Endothelial cell of umbilical vein (primary cell): Measurements from ENCODE around the gene FBXL12. TPM values are rescaled to one million over a fixed set of nuclear protein-coding genes. Genes with fewer than 3 reads are reported as not detected.

Experiments used
- BruUV-seq: library from RNA; stranded (reverse); fragments of 400-500 nt; replicated peaks from 2 replicates; lab custom pipeline; 2021; lab: Mats Ljungman, UMichigan
- CTCF ChIA-PET: fragments of 300-600, 350-600 bp; sonication (Branson Sonifier 250); formaldehyde crosslinking; loops from one replicate; lab custom pipeline; 2021; ENCODE audit warnings: antibody characterized with exemption, inconsistent platforms; lab: Charles Lee
- POLR2A ChIA-PET: fragments of 300-600, 350-600 bp; sonication (Branson Sonifier 250); formaldehyde crosslinking; loops from one replicate; lab custom pipeline; 2021; ENCODE audit warnings: antibody characterized with exemption, inconsistent platforms; lab: Charles Lee
- DNase-seq: peaks from one replicate; pipeline ENCODE4 v3.0.0-alpha.2; 2011; ENCODE audit warnings: low read depth, low spot score
- FAIRE-seq: peaks from 2 replicates; lab custom pipeline; 2011; peaks lifted over from hg19 to GRCh38; lab: Jason Lieb, UNC
- H2AFZ ChIP-seq: 2 replicates; pipeline ENCODE4 v1.6.0; 2012; ENCODE audit warnings: low read depth, low read length, control low read depth, inconsistent platforms
- H3K27ac ChIP-seq: 2 replicates; pipeline ENCODE4 v1.5.1; 2011; ENCODE audit warnings: low read depth, mild to moderate bottlenecking, control low read depth, low read length, moderate library complexity; ENCODE audit not compliant: insufficient read depth
- H3K27me3 ChIP-seq, 2 experiments: 2 replicates each; pipeline versions ENCODE4 v1.6.0 to v1.6.1; 2011; ENCODE audit warnings: low read length in 2 of 2, mixed read lengths in 1 of 2; ENCODE audit not compliant: control insufficient read depth in 2 of 2, insufficient read depth in 2 of 2
- H3K36me3 ChIP-seq, 2 experiments: 2 replicates in 1 of 2; 3 replicates in 1 of 2; pipeline ENCODE4 v1.5.1; 2011; ENCODE audit warnings: low read length in 2 of 2, mild to moderate bottlenecking in 1 of 2, moderate library complexity in 1 of 2; ENCODE audit not compliant: control insufficient read depth in 2 of 2, insufficient read depth in 2 of 2; ENCODE audit errors: extremely low read depth in 1 of 2
- H3K4me1 ChIP-seq: 3 replicates; pipeline ENCODE4 v1.5.1; 2011; ENCODE audit warnings: mild to moderate bottlenecking, low read length; ENCODE audit not compliant: control insufficient read depth, insufficient read depth; ENCODE audit errors: extremely low read depth
- H3K4me2 ChIP-seq: 2 replicates; pipeline ENCODE4 v1.6.1; 2011; ENCODE audit warnings: low read length, control low read depth, mixed read lengths; ENCODE audit not compliant: insufficient read depth
- H3K4me3 ChIP-seq, 3 experiments: fragments of 200-600 bp in 1 of 3; sonication (generic), shearing (Covaris generic) in 1 of 3; replicated peaks in 1 of 3; 2 replicates each; pipeline ENCODE4 v1.5.1; 2011 to 2016; ENCODE audit warnings: control low read depth in 3 of 3, low read length in 3 of 3, mild to moderate bottlenecking in 2 of 3, inconsistent platforms in 1 of 3, low read depth in 1 of 3, moderate library complexity in 1 of 3; ENCODE audit not compliant: insufficient read depth in 1 of 3
- H3K79me2 ChIP-seq: 2 replicates; pipeline ENCODE4 v1.6.0; 2012; ENCODE audit warnings: low read length, inconsistent platforms; ENCODE audit not compliant: control insufficient read depth, insufficient read depth
- H3K9ac ChIP-seq: replicated peaks from 2 replicates; pipeline ENCODE3; 2011; ENCODE audit warnings: low read length, control low read depth; ENCODE audit not compliant: insufficient read depth; ENCODE audit errors: extremely low read depth
- H3K9me1 ChIP-seq: replicated peaks from 3 replicates; pipeline ENCODE4 v1.6.0; 2011; ENCODE audit warnings: mild to moderate bottlenecking, low read length; ENCODE audit not compliant: control insufficient read depth, insufficient read depth; ENCODE audit errors: extremely low read depth
- H3K9me3 ChIP-seq: replicated peaks from 2 replicates; pipeline ENCODE4 v1.5.1; 2012; ENCODE audit warnings: low read length, inconsistent platforms; ENCODE audit not compliant: control insufficient read depth, insufficient read depth
- H4K20me1 ChIP-seq: replicated peaks from 2 replicates; pipeline ENCODE3; 2011; ENCODE audit warnings: mild to moderate bottlenecking, low read length; ENCODE audit not compliant: control insufficient read depth, insufficient read depth; ENCODE audit errors: extremely low read depth
- CTCF ChIP-seq, 2 donors: IDR thresholded peaks; 1 replicate in 1 of 2; 2 replicates in 1 of 2; pipeline ENCODE4 v1.5.1; 2011; ENCODE audit warnings: low read length in 2 of 2, mild to moderate bottlenecking in 2 of 2, moderate library complexity in 2 of 2, control low read depth in 1 of 2, inconsistent platforms in 1 of 2, low read depth in 1 of 2; ENCODE audit not compliant: insufficient read depth in 1 of 2; ENCODE audit errors: extremely low read depth in 1 of 2
- EZH2 ChIP-seq: IDR thresholded peaks from 2 replicates; pipeline ENCODE4 v1.6.1; 2012; ENCODE audit warnings: borderline replicate concordance, low read depth, mild to moderate bottlenecking, moderate library complexity, low read length, inconsistent platforms; ENCODE audit not compliant: severe bottlenecking
- JUN ChIP-seq: IDR thresholded peaks from 2 replicates; pipeline ENCODE4 v1.6.1; 2011; ENCODE audit warnings: borderline replicate concordance, low read depth; ENCODE audit not compliant: insufficient read length, insufficient read depth
- MAX ChIP-seq: IDR thresholded peaks from 2 replicates; pipeline ENCODE4 v1.6.1; 2011; ENCODE audit not compliant: insufficient read depth, insufficient read length
- dilution Hi-C: fragments of 300-500 bp; cut with MboI; formaldehyde crosslinking; loops from one replicate; pipeline ENCODE4 v1.15.0; 2019; ENCODE audit warnings: low sequenced_read_pairs; ENCODE audit not compliant: extremely low pct_ligation_motif_present
- intact Hi-C: fragments of 100-400 bp; cut with micrococcal nuclease; formaldehyde crosslinking; loops from one replicate; pipeline ENCODE4 v1.10.0; 2022
- polyA plus RNA-seq, 4 experiments: library from polyadenylated mRNA; depleted of rRNA in 3 of 4; stranded (reverse) in 3 of 4; unstranded in 1 of 4; fragments of >200 nt; gene quantifications; 2 replicates each; pipeline versions ENCODE4 v1.2.1 to v1.2.3, GENCODE V29; 2011 to 2012; ENCODE audit warnings: missing spikeins in 1 of 4
- total RNA-seq: library from RNA; stranded (reverse); gene quantifications from 2 replicates; pipeline ENCODE4 v1.2.3, GENCODE V29; 2021

The FBXL12 gene
- total and polyA plus RNA-seq, 2 donors (not counting 3 experiments of a cell fraction or from before 2014, with no cell fraction given): 26.9 to 33.3 TPM

GRCh38 chr19:9782338-9782737 is 36.5 kb downstream of the FBXL12 start:
- Histone ChIP-seq H4K20me1 (no peaks in the 10 kb centered on the region), H3K79me2 (no peaks in the 10 kb centered on the region), H3K9me1 (no peaks in the 10 kb centered on the region), H3K9ac (no peak overlapping the region), H3K27ac (no peak overlapping the region), H3K4me3 (no peak overlapping the region), H3K9me3 (no peaks in the 10 kb centered on the region), H3K36me3 (no peaks in the 10 kb centered on the region), H3K4me1 (peaks cover 4% of the 10 kb centered on the region), H3K27me3 (no peaks in the 10 kb centered on the region), H3K4me2 (no peak overlapping the region), H2AFZ (no peak overlapping the region)
- POLR2A ChIA-PET: no interaction called here
- dilution Hi-C loops (no loop called here), intact Hi-C loops (no loop called here)
- DNase-seq (no peak), FAIRE-seq (no peak)
- CTCF ChIA-PET: no interaction called here
- BruUV-seq: no TSS peak
- TF ChIP-seq CTCF (IDR thresholded peaks at IDR 0.05; ENCODE audit: extremely low read depth in 1 of 2, insufficient read depth in 1 of 2, low read depth in 1 of 2, low read length in 2 of 2) (no peak), MAX (no peak), JUN (no peak), EZH2 (no peak)
